Measurements from ENCODE around the gene TRPV4. TPM values are rescaled to one million over a fixed set of nuclear protein-coding genes. Genes with fewer than 3 reads are reported as not detected.

Gene TRPV4
- not detected for polyA plus RNA-seq (2012; ENCODE audit: missing spikeins)

- no peak for FAIRE-seq
- no peak for DNase-seq (ENCODE audit: insufficient read length)
- TF ChIP-seq POLR2AphosphoS5 (IDR thresholded peaks at IDR 0.05; ENCODE audit: low read depth, low read length): no peak
- no peak for TF ChIP-seq TAF1 (IDR thresholded peaks at IDR 0.05; ENCODE audit: borderline replicate concordance, low read depth, low read length)
- no peak for TF ChIP-seq POLR2A (IDR thresholded peaks at IDR 0.05; ENCODE audit: low read depth, low read length)
These were observed at the start of gene TRPV4 for GRCh38 chr12:109833307-109834189. Gene TRPV4, minus strand, starts transcription at chr12:109833398. Its CDS starts 18,602 bp downstream, at chr12:109814796.

GRCh38 chr12:109881752-109882151 lies 48.6 kb upstream of the TRPV4 start:
- no peak for DNase-seq (ENCODE audit: insufficient read length)
- TF ChIP-seq TAF1 (IDR thresholded peaks at IDR 0.05; ENCODE audit: borderline replicate concordance, low read depth, low read length) (no peak), POLR2AphosphoS5 (IDR thresholded peaks at IDR 0.05; ENCODE audit: low read depth, low read length) (no peak), POLR2A (IDR thresholded peaks at IDR 0.05; ENCODE audit: low read depth, low read length) (no peak)
- FAIRE-seq: no peak

- FAIRE-seq (no peak), DNase-seq (ENCODE audit: insufficient read length) (no peak)
- TF ChIP-seq POLR2AphosphoS5 (IDR thresholded peaks at IDR 0.05; ENCODE audit: low read depth, low read length) (no peak), POLR2A (IDR thresholded peaks at IDR 0.05; ENCODE audit: low read depth, low read length) (no peak), TAF1 (IDR thresholded peaks at IDR 0.05; ENCODE audit: borderline replicate concordance, low read depth, low read length) (no peak)
These were observed 47.7 kb upstream of the TRPV4 start for GRCh38 chr12:109880938-109881337.

- DNase-seq (ENCODE audit: insufficient read length) (peak; percentile 97), FAIRE-seq (peak; percentile 88)
- TF ChIP-seq POLR2AphosphoS5 (IDR thresholded peaks at IDR 0.05; ENCODE audit: low read depth, low read length) (no peak), TAF1 (IDR thresholded peaks at IDR 0.05; ENCODE audit: borderline replicate concordance, low read depth, low read length) (no peak), POLR2A (IDR thresholded peaks at IDR 0.05; ENCODE audit: low read depth, low read length) (peak; percentile 20; the same call in 1 of the 2 replicates)
These were observed 47.1 kb upstream of the TRPV4 start, which contains the start of gene GLTP for GRCh38 chr12:109880043-109880931. Gene GLTP, minus strand, starts transcription at chr12:109880541. Its CDS starts 167 bp downstream, at chr12:109880374.

GRCh38 chr12:109879351-109880042 lies 46.3 kb upstream of the TRPV4 start:
- FAIRE-seq (no peak), DNase-seq (ENCODE audit: insufficient read length) (no peak)
- TF ChIP-seq TAF1 (IDR thresholded peaks at IDR 0.05; ENCODE audit: borderline replicate concordance, low read depth, low read length) (no peak), POLR2A (IDR thresholded peaks at IDR 0.05; ENCODE audit: low read depth, low read length) (no peak), POLR2AphosphoS5 (IDR thresholded peaks at IDR 0.05; ENCODE audit: low read depth, low read length) (no peak)

- FAIRE-seq (no peak), DNase-seq (ENCODE audit: insufficient read length) (no peak)
- TF ChIP-seq POLR2A (IDR thresholded peaks at IDR 0.05; ENCODE audit: low read depth, low read length) (no peak), POLR2AphosphoS5 (IDR thresholded peaks at IDR 0.05; ENCODE audit: low read depth, low read length) (no peak), TAF1 (IDR thresholded peaks at IDR 0.05; ENCODE audit: borderline replicate concordance, low read depth, low read length) (no peak)
These were observed 45.6 kb upstream of the TRPV4 start for GRCh38 chr12:109878749-109879148.

GRCh38 chr12:109878247-109878625 lies 45.0 kb upstream of the TRPV4 start:
- TF ChIP-seq TAF1 (IDR thresholded peaks at IDR 0.05; ENCODE audit: borderline replicate concordance, low read depth, low read length) (no peak), POLR2AphosphoS5 (IDR thresholded peaks at IDR 0.05; ENCODE audit: low read depth, low read length) (no peak), POLR2A (IDR thresholded peaks at IDR 0.05; ENCODE audit: low read depth, low read length) (no peak)
- no peak for DNase-seq (ENCODE audit: insufficient read length)
- FAIRE-seq: no peak

GRCh38 chr12:109877504-109878246 lies 44.5 kb upstream of the TRPV4 start:
- DNase-seq (ENCODE audit: insufficient read length): no peak
- no peak for FAIRE-seq
- no peak for TF ChIP-seq POLR2AphosphoS5 (IDR thresholded peaks at IDR 0.05; ENCODE audit: low read depth, low read length)
- no peak for TF ChIP-seq POLR2A (IDR thresholded peaks at IDR 0.05; ENCODE audit: low read depth, low read length)
- no peak for TF ChIP-seq TAF1 (IDR thresholded peaks at IDR 0.05; ENCODE audit: borderline replicate concordance, low read depth, low read length)

GRCh38 chr12:109876406-109876805 lies 43.2 kb upstream of the TRPV4 start:
- no peak for FAIRE-seq
- no peak for DNase-seq (ENCODE audit: insufficient read length)
- TF ChIP-seq POLR2A (IDR thresholded peaks at IDR 0.05; ENCODE audit: low read depth, low read length) (no peak), POLR2AphosphoS5 (IDR thresholded peaks at IDR 0.05; ENCODE audit: low read depth, low read length) (no peak), TAF1 (IDR thresholded peaks at IDR 0.05; ENCODE audit: borderline replicate concordance, low read depth, low read length) (no peak)

- DNase-seq (ENCODE audit: insufficient read length) (no peak), FAIRE-seq (no peak)
- TF ChIP-seq TAF1 (IDR thresholded peaks at IDR 0.05; ENCODE audit: borderline replicate concordance, low read depth, low read length) (no peak), POLR2A (IDR thresholded peaks at IDR 0.05; ENCODE audit: low read depth, low read length) (no peak), POLR2AphosphoS5 (IDR thresholded peaks at IDR 0.05; ENCODE audit: low read depth, low read length) (no peak)
These were observed 42.5 kb upstream of the TRPV4 start for GRCh38 chr12:109875572-109876131.
